Measurements from ENCODE around the gene ANGPTL2. TPM values are rescaled to one million over a fixed set of nuclear protein-coding genes. Genes with fewer than 3 reads are reported as not detected.

Gene ANGPTL2
- total RNA-seq, 1 donor: 19.9 TPM

DNA sequence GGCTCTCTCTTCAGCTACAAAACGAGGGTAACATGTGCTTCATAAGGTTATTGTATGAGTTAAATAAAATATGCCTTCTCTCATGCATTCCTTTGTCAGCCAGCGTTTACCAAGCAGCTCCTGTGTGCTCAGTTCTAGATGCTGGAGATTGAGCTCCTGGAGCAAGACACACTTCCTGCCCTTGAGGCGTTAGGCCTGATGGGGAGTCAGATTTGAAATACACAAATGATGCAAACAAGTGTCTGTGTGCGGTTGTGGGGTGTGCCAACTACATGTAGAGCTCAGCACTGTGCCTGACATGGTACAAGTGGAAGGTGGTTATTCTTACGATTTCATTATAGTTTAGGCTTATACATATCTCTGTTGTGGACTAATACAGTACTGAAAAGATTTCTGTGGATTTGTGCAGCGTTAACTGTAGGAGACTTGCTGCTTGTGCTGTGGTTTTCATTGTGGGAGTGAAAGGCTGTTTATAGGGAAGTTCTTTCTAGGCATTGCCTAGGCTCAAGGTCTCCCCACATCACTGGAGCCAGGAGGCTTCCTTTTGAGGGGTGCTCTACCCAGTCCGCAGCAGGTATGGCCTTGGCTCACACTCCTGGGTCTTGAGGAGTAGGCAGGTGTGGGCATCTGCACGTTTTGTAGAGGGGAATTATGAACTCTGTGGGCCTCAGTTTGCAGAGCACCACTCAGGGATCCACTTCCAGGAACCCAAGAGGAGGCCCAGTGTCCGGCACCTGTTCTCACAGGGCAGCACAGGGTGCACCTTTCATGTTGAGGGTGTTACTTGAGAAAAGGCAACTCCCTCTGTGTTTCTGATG, 39.8 kb upstream of the ANGPTL2 start:
- DNase-seq (ENCODE audit: low read depth): peak; percentile 33

DNA sequence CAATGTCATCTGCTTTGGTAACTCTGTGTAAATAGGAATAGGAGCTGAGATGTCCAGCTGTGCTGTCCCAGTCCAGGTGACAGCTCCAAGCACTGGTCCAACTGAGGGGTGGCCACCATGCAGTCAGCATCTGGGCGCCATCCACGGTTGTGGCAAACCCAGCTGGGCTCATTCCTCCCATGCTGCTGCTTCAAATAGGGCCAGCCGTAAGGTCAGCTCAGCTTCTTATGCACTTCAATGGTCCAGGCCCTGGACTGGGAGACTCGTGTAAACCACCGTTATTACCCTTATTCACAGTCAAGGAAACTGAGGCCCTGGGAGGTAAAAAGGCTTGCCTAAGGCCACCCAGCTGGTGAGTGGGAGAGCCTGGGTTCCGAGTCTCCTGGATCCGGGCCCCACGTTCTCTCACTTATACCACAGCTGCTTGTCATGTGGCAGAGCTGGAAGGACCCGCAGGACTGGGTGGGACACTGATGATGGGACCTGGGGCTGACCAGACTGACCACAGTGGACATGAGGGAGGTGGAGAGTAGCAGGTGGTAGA, 38.7 kb upstream of the ANGPTL2 start:
- no peak overlapping the region for H3K4me3 ChIP-seq (ENCODE audit: low read depth, low read length)
- TF ChIP-seq, protein P1, sequence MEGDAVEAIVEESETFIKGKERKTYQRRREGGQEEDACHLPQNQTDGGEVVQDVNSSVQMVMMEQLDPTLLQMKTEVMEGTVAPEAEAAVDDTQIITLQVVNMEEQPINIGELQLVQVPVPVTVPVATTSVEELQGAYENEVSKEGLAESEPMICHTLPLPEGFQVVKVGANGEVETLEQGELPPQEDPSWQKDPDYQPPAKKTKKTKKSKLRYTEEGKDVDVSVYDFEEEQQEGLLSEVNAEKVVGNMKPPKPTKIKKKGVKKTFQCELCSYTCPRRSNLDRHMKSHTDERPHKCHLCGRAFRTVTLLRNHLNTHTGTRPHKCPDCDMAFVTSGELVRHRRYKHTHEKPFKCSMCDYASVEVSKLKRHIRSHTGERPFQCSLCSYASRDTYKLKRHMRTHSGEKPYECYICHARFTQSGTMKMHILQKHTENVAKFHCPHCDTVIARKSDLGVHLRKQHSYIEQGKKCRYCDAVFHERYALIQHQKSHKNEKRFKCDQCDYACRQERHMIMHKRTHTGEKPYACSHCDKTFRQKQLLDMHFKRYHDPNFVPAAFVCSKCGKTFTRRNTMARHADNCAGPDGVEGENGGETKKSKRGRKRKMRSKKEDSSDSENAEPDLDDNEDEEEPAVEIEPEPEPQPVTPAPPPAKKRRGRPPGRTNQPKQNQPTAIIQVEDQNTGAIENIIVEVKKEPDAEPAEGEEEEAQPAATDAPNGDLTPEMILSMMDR (IDR thresholded peaks at IDR 0.05; ENCODE audit: insufficient read depth, low read depth, low read length): no peak
- DNase-seq (ENCODE audit: low read depth): no peak

More for the DNA sequence above, 39.8 kb upstream of the ANGPTL2 start:
- TF ChIP-seq, protein P1 (IDR thresholded peaks at IDR 0.05; ENCODE audit: insufficient read depth, low read depth, low read length): no peak
- no peak overlapping the region for H3K4me3 ChIP-seq (ENCODE audit: low read depth, low read length)

DNA sequence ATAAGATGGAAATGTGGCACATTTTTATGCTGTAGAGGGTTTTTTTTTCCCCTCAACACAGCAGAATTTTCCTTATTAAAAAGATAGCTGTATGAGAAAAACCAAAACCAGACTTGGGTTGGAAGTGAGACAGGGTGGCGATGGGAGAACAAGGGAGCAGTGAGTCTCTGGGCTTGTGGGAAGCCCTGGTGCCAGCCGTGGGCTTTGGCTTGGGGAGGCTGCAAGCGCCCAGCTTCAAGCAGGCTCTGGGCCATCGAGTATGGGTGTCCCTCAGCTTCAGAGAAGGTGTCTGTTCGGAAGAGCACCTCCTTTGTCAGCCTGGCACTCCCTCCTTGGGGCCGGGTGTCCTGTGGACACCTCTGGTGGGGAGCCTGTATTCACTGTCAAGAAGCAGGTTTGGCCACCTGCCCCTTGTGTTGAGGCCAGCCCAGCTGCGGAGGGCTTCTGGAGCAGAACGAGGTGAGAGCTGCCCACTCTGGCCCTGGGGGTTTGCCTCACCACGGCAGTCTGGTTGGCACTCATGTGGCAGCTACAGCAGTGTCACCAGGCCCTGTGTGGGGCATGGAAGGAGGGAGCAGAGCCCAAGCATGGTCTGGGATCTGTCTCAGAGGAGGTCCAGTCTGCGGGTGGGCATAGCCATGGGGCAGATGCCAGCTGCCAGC, 37.6 kb upstream of the ANGPTL2 start:
- H3K4me3 ChIP-seq (ENCODE audit: low read depth, low read length): no peak overlapping the region
- TF ChIP-seq, protein P1 (IDR thresholded peaks at IDR 0.05; ENCODE audit: insufficient read depth, low read depth, low read length): no peak
- no peak for DNase-seq (ENCODE audit: low read depth)

DNA sequence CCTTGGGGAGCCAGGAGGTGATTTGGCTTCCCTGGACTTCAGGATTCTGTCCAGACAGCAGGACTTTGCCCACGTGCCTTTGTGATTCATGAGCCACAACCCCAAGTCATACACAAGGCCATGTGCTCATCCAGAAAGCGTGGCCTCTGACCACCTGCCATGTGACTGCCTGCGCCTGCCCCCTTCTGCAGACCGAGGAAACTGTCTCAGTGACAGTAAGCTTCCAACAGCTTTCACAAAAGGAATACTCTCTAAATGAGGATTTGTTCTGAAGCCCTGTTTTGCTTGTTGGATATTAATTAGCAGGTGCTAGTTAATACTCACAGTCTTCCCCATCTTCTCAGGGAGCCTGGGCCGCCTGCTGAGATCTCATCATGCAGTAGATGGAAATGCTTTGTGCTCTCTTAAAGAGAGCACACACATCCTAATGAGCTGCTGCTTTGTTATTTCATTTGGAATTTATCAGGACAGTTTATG, 36.9 kb upstream of the ANGPTL2 start:
- TF ChIP-seq, protein P1 (IDR thresholded peaks at IDR 0.05; ENCODE audit: insufficient read depth, low read depth, low read length): peak; percentile 30
- H3K4me3 ChIP-seq (ENCODE audit: low read depth, low read length): no peak overlapping the region
- peak; percentile 89 for DNase-seq (ENCODE audit: low read depth)

DNA sequence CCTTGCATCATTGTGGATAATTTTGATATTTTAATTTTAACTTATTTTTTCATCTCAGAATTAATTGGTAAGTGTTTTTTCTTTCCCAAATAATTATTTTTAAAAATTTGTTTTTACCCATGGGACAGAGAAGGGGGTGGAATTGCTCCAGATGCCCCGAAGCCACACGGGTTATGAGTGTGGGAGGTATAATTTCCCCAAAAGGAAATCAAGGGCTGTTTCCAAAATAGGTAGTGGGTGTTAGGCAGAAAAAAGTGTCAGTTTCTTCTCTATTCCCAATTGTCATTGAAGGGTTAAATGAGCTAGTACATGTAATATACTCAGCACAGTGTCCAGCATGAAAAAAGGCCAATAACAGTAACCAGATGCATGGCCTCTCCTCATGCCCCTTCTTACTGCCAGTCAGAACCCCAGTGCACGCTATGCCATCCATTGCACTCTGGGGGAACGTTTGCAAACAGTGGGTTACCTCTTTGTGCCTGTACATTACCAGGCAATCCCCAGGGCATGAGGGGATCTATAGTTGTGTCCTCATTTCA, 36.4 kb upstream of the ANGPTL2 start:
- no peak for DNase-seq (ENCODE audit: low read depth)

DNA sequence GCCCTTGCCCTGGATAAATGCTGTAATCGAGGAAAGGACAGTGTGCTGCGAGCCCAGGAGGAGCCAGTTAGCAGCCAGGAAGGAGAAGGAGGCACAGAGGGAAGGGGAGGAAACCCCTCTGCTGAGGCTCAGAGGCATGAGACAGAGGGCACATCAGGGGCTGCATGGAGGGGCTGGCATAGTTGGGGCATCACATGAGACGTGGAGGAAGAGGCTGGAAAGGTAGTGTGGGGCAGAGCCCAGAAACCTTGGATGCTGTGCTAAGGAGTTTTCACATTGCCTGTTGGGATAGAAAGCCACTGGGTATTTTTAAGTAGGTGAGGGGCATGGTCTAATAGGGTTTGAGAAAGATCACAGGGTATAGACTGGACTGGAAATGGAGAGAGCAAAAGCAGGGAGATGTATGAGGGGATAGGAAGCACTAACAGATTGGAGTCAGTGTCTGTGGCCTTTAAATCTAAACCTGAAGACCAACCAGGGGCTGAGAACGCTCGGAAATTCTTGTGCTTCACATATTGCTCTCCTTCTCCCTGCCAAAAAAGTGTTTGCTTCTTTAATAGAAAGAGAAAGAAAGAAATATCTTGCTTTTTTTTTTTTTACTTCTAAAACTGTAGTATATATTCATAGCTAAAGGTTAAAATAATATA, 33.0 kb upstream of the ANGPTL2 start:
- TF ChIP-seq, protein P1 (IDR thresholded peaks at IDR 0.05; ENCODE audit: insufficient read depth, low read depth, low read length): no peak
- DNase-seq (ENCODE audit: low read depth): no peak
- no peak overlapping the region for H3K4me3 ChIP-seq (ENCODE audit: low read depth, low read length)

More for the DNA sequence above, 36.4 kb upstream of the ANGPTL2 start:
- TF ChIP-seq, protein P1 (IDR thresholded peaks at IDR 0.05; ENCODE audit: insufficient read depth, low read depth, low read length): no peak
- H3K4me3 ChIP-seq (ENCODE audit: low read depth, low read length): no peak overlapping the region

All from fibroblast of villous mesenchyme (primary cell).